Measurements from ENCODE around the gene APOC4. TPM values are rescaled to one million over a fixed set of nuclear protein-coding genes. Genes with fewer than 3 reads are reported as not detected.
"Not testable (repeated sequence)": the region's sequence is repeated elsewhere in the genome, so short reads cannot be mapped to it uniquely, and the experiment has no call there.

The APOC4 gene
- total RNA-seq, 1 donor from 2014 or later = not detected

- DNase-seq = no peak
These were observed 16.1 kb downstream of the APOC4 start for GRCh38 chr19:44958090-44958489.

DNA sequence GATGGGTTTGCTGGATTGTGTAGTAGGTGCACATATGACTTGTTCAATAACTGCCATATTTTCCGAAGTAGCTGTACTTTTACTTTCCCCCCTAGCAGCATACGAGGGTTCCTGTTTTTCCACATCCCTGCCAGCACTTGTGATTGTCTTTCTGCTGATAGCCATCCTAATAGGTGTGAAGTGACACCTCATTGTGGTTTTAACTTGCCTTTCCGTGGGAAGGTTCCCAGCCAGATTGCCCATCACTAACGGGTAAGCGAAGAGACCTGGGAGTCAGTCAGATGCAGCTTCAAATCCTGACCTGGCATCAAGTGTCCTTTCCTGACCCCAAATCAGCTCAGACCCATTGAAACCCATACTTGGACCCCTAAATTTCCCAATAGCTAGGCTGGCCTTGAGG lies 17.7 kb downstream of the APOC4 start:
- DNase-seq = no peak

GRCh38 chr19:44960906-44961728 lies 19.1 kb downstream of the APOC4 start:
- DNase-seq = no peak

DNA sequence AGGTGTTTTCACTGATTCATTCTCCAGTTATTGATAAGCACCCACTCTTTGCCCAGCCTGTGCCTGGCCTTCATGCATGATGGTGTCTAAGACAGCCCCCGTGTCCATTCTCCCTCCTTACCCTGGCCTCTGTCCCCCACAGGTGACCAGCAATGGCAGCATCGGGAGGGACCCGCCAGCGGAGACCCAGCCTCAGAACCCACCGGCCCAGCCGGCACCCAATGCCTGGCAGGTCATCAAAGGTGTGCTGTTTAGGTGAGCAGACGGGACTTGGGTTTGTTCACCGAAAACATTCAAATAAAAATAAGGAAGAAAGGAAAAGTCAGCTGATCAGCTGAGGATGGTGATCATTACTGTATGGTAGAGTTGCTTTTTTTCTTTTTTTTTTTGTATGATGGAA lies 19.8 kb downstream of the APOC4 start:
- no peak for DNase-seq

DNA sequence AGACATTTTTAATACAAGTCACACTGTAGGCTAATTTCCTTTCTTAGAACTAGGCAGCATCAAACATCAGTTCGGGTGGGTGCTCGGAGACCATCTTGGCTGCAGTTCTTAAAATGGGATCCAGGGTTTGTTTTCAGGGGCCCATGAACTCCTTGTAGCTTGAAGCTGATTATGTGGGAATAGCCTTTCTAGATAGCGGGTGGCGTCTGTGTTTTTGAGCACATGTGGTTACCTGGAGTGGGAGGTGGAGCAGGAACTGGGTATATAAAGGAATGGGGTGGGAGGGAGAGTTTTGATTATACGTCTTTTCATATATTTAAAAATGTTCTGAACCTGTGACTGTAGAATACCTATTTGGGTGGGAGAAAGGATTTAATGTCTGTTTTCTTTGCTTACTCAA lies 26.1 kb downstream of the APOC4 start:
- no peak for DNase-seq

GRCh38 chr19:44968670-44969069 lies 26.6 kb downstream of the APOC4 start:
- DNase-seq = no peak

- no peak for DNase-seq
These were observed 27.4 kb downstream of the APOC4 start for GRCh38 chr19:44969437-44969836.

- DNase-seq = not testable (repeated sequence)
These were observed 29.4 kb downstream of the APOC4 start for GRCh38 chr19:44971451-44971850.

DNA sequence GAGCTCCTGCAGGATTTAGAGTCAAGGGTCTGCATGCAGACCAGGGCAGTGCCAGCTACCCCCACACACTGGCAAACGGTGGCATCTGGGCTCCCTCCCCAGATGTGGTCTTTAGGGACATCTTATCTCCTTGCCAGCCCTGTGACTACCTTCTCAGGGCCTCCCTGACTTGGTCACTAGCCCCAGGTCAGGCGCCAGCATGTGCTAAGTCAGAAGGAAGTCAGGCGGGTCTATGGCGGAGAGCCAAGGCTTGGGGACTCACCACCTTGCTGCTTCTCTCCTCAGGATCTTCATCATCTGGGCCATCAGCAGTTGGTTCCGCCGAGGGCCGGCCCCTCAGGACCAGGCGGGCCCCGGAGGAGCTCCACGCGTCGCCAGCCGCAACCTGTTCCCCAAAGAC lies 30.8 kb downstream of the APOC4 start:
- DNase-seq = no peak

DNA sequence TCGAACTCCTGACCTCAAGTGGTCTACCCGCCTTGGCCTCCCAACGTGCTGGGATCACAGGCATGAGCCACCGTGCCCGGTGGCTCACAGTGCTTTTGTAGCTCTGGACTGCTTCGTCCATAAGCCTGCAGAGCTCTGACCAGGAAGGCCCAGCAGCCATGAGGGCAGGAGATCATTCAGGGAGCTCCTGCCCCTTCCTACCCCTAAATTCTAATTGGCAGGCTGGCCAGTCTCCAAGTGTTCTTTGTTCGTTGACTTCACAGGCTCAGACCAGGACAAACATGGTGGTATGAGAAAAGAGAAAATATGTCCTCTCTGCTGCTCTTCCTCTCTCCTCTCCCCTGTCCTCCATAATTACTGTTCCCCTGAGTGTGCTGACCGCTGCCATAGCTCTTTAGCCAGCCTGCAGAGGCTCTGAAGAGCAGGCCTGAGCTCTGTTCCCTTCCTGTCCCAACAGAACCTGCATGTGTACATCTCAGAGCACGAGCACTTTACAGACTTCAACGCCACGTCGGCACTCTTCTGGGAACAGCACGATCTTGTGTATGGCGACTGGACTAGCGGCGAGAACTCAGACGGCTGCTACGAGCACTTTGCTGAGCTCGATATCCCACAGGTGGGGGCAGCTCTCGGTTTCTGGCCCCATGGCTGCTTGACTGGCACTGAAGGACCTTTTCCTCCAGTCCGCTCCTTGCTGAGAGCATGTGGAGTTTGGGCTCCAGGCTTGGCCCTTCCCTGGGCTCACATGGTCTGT lies 32.1 kb downstream of the APOC4 start:
- no peak for DNase-seq

- DNase-seq = no peak
These were observed 32.8 kb downstream of the APOC4 start for GRCh38 chr19:44974857-44975256.

GRCh38 chr19:44975444-44975843 lies 33.4 kb downstream of the APOC4 start:
- DNase-seq = no peak

DNA sequence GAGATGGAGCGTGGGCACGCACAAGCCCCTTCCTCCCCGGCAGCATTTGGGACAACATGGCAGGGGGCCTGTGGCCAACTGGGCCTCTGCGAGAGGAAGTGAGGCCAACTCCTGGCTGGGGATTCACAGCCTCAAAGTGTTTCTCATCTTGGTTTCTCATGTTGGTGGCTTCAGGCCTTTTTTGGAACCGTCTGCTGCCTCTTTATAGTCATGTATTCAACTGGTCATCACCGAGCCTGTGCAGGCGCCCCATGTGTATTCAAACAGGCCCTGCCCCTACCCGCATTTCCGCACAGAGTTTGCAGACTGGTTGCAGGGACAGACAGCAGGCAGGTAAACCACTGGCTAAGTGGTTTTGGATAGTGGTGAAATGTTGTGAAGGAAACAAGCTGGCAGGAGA lies 42.0 kb downstream of the APOC4 start:
- DNase-seq = no peak

DNA sequence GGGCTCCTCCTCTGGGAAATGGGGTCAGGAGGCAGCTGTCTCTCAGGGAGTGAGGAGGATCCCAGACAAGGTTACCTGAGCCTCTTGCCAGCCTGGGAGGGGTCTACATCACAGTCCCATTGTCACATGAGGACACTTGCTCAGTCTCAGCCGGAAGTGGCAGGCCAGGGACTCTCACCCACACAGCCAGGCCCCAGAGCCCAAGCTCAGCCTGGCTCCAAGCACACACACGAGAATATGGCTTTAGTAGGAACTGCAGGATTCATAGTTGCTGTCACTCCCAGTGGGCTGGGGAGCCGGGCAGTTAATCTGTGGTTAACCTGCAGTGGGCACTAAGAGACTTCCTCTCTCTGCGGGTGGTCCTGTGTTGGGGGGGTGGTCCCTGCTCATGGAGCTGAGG lies 43.4 kb downstream of the APOC4 start:
- DNase-seq = no peak

GRCh38 chr19:44986389-44986788 lies 44.4 kb downstream of the APOC4 start:
- DNase-seq = no peak

DNA sequence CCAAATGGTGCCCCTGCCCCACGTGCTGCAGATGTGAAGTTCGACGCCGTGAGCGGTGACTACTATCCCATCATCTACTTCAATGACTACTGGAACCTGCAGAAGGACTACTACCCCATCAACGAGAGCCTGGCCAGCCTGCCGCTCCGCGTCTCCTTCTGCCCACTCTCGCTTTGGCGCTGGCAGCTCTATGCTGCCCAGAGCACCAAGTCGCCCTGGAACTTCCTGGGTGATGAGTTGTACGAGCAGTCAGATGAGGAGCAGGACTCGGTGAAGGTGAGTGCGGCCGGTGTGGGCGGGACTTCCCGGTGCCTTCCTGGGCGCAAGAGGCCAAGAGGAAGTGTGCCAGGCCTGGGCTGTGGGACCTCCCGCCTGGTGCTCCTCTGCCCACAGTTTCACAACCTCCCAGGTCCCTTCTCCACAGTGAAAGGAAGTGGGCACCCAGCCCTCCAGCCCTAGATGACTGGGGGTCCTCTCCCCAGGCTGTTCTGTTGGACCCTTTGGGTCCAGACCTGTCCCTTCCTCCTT lies 45.2 kb downstream of the APOC4 start:
- DNase-seq = no peak

- no peak for DNase-seq
These were observed 46.2 kb downstream of the APOC4 start for GRCh38 chr19:44988273-44988672.

DNA sequence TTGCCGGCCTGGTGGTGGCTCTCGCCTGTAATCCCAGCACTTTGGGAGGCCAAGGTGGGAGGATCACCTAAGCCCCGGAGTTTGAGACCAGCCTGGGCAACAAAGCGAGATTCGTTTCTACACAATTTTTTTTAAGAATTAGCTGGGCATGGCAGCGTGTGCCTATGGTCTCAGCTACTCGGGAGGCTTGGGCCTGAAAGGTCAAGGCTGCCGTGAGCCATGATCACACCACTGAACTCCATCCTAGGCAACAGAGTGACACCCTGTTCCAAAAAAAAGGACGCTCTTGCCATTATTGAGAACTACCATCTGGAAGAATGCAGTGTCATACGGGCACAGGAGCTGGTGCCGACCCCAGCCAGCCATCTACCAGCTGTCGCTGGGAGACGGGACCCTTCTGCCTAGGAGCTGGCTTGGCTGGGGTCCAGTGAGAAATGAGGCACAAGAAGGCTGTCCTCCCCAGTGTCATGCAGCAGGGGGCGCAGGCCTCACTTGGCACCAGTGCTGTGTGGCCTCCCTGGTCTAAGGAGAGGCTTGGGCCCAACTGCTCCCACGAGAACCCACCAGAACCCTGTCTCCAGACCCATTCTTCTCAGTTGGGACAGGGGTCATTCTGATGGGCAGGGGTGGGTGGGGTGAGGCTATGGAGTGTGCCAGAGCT lies 47.0 kb downstream of the APOC4 start:
- peak; percentile 85 for DNase-seq

GRCh38 chr19:44990459-44990858 lies 48.4 kb downstream of the APOC4 start:
- DNase-seq = no peak

DNA sequence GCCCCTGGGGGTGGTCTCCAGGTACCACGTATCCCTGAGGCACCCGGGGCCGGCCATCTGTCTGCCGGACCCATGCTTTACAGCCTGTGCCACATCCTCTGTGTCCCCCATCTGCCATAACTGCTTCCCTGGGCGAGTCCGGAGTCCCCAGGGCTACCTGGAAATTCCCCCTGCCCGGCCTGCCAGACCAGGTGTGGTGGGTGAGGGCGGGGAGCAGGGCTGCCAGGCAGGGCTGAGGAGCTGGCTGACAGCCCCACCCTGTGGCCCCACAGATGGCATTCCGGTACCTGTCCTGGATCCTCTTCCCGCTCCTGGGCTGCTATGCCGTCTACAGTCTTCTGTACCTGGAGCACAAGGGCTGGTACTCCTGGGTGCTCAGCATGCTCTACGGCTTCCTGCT lies 48.9 kb downstream of the APOC4 start:
- DNase-seq = no peak

- no peak for DNase-seq
These were observed 50.5 kb downstream of the APOC4 start for GRCh38 chr19:44992336-44993163.

- no peak for DNase-seq
These were observed 51.5 kb downstream of the APOC4 start for GRCh38 chr19:44993526-44993925.
